MM.1S (cell line): ENCODE measurements around the gene LSAMP.

Experiments
- DNase-seq: peaks from one replicate; pipeline ENCODE4 v3.0.0-alpha.2; 2015
- H2AFZ ChIP-seq: fragments of 300-600 bp; sonication (generic); 2 replicates; pipeline ENCODE4 v1.6.0; 2016; ENCODE audit warnings: antibody characterized with exemption, low read length
- H3F3A ChIP-seq: fragments of 300-600 bp; sonication (generic); 2 replicates; pipeline ENCODE4 v1.6.1; 2016; ENCODE audit warnings: mild to moderate bottlenecking, antibody characterized with exemption, low read length, moderate library complexity, mixed read lengths; ENCODE audit not compliant: insufficient read depth
- H3K27ac ChIP-seq: fragments of 300-600 bp; sonication (generic); 2 replicates; pipeline ENCODE4 v1.5.1; 2016; ENCODE audit warnings: mild to moderate bottlenecking, low read length
- H3K27me3 ChIP-seq: fragments of 300-600 bp; sonication (generic); replicated peaks from 2 replicates; pipeline ENCODE4 v1.6.0; 2016; ENCODE audit warnings: low read length; ENCODE audit not compliant: insufficient read depth
- H3K36me3 ChIP-seq: fragments of 300-600 bp; sonication (generic); replicated peaks from 2 replicates; pipeline ENCODE4 v1.6.1; 2016; ENCODE audit warnings: mild to moderate bottlenecking, low read length, mixed read lengths; ENCODE audit not compliant: insufficient read depth
- H3K4me1 ChIP-seq: fragments of 300-600 bp; sonication (generic); 2 replicates; pipeline ENCODE4 v1.6.1; 2016; ENCODE audit warnings: low read length, mixed read lengths
- H3K4me2 ChIP-seq: fragments of 300-600 bp; sonication (generic); 2 replicates; pipeline ENCODE4 v1.6.0; 2016; ENCODE audit warnings: low read depth, low read length
- H3K4me3 ChIP-seq: fragments of 300-600 bp; sonication (generic); 2 replicates; pipeline ENCODE4 v1.5.1; 2016; ENCODE audit warnings: low read length, mixed read lengths
- H3K79me2 ChIP-seq: fragments of 300-600 bp; sonication (generic); 2 replicates; pipeline ENCODE4 v1.6.1; 2016; ENCODE audit warnings: mixed run types, low read length, mixed read lengths
- H3K9ac ChIP-seq: fragments of 300-600 bp; sonication (generic); 2 replicates; pipeline ENCODE4 v1.6.1; 2016; ENCODE audit warnings: low read length, mixed read lengths
- H3K9me2 ChIP-seq: fragments of 300-600 bp; sonication (generic); replicated peaks from 2 replicates; pipeline ENCODE4 v1.6.1; 2016; ENCODE audit warnings: mild to moderate bottlenecking, low read length, mixed read lengths; ENCODE audit not compliant: insufficient read depth
- H3K9me3 ChIP-seq: fragments of 300-600 bp; sonication (generic); replicated peaks from 2 replicates; pipeline ENCODE4 v1.6.1; 2016; ENCODE audit warnings: mild to moderate bottlenecking, low read length, mixed read lengths; ENCODE audit not compliant: insufficient read depth
- H4K20me1 ChIP-seq: fragments of 300-600 bp; sonication (generic); 2 replicates; pipeline ENCODE4 v1.6.1; 2016; ENCODE audit warnings: mild to moderate bottlenecking, low read length, moderate library complexity, mixed read lengths; ENCODE audit not compliant: insufficient read depth
- CTCF ChIP-seq: fragments of 300-600 bp; sonication (generic); IDR thresholded peaks from 2 replicates; pipeline ENCODE4 v1.5.1; 2016; ENCODE audit warnings: antibody characterized with exemption, low read length, mixed read lengths
- EZH2 ChIP-seq: fragments of 300-600 bp; sonication (generic); optimal IDR thresholded peaks from 2 replicates; pipeline ENCODE3; 2017; ENCODE audit warnings: low read depth, mild to moderate bottlenecking, antibody characterized with exemption, low read length, mixed read lengths
- EZH2phosphoT487 ChIP-seq: fragments of 300-600 bp; sonication (generic); IDR thresholded peaks from 2 replicates; pipeline ENCODE4 v1.6.1; 2018; ENCODE audit warnings: antibody characterized with exemption, low read length

Gene LSAMP

GRCh38 chr3:116034086-116034485, 411.2 kb downstream of the LSAMP start:
- H2AFZ ChIP-seq, result no peak overlapping the region
- no peaks in the 10 kb centered on the region for H3K36me3 ChIP-seq
- no peaks in the 10 kb centered on the region for H3K4me1 ChIP-seq
- no peak for DNase-seq
- H3F3A ChIP-seq, result no peaks in the 10 kb centered on the region
- TF ChIP-seq EZH2phosphoT487 (no peak), EZH2 (no peak), CTCF (no peak)
- H4K20me1 ChIP-seq, result no peaks in the 10 kb centered on the region
- no peaks in the 10 kb centered on the region for H3K9me3 ChIP-seq
- H3K9ac ChIP-seq, result no peak overlapping the region
- H3K79me2 ChIP-seq, result no peaks in the 10 kb centered on the region
- H3K27ac ChIP-seq, result no peak overlapping the region
- H3K9me2 ChIP-seq, result no peaks in the 10 kb centered on the region
- no peak overlapping the region for H3K4me2 ChIP-seq
- no peak overlapping the region for H3K4me3 ChIP-seq
- H3K27me3 ChIP-seq, result no peaks in the 10 kb centered on the region

- no peak overlapping the region for H2AFZ ChIP-seq
- no peak overlapping the region for H3K4me2 ChIP-seq
- H4K20me1 ChIP-seq, result no peaks in the 10 kb centered on the region
- H3K79me2 ChIP-seq, result no peaks in the 10 kb centered on the region
- no peak overlapping the region for H3K4me3 ChIP-seq
- no peaks in the 10 kb centered on the region for H3F3A ChIP-seq
- no peaks in the 10 kb centered on the region for H3K4me1 ChIP-seq
- H3K9ac ChIP-seq, result no peak overlapping the region
- H3K27ac ChIP-seq, result no peak overlapping the region
- no peaks in the 10 kb centered on the region for H3K36me3 ChIP-seq
- DNase-seq, result no peak
- H3K27me3 ChIP-seq, result no peaks in the 10 kb centered on the region
- H3K9me3 ChIP-seq, result no peaks in the 10 kb centered on the region
- TF ChIP-seq EZH2phosphoT487, result no peak
- H3K9me2 ChIP-seq, result no peaks in the 10 kb centered on the region
Measured at GRCh38 chr3:116033516-116033915, 411.8 kb downstream of the LSAMP start.

GRCh38 chr3:116032176-116032575, 413.1 kb downstream of the LSAMP start:
- H3K9me3 ChIP-seq, result no peaks in the 10 kb centered on the region
- no peak for DNase-seq
- no peak overlapping the region for H3K27ac ChIP-seq
- H3K4me2 ChIP-seq, result no peak overlapping the region
- H3K36me3 ChIP-seq, result no peaks in the 10 kb centered on the region
- H3F3A ChIP-seq, result no peaks in the 10 kb centered on the region
- no peak for TF ChIP-seq CTCF
- TF ChIP-seq EZH2phosphoT487, result no peak
- TF ChIP-seq EZH2, result no peak
- H3K4me1 ChIP-seq, result no peaks in the 10 kb centered on the region
- H3K27me3 ChIP-seq, result no peaks in the 10 kb centered on the region
- no peaks in the 10 kb centered on the region for H3K79me2 ChIP-seq
- no peak overlapping the region for H3K9ac ChIP-seq
- no peaks in the 10 kb centered on the region for H4K20me1 ChIP-seq
- no peaks in the 10 kb centered on the region for H3K9me2 ChIP-seq
- no peak overlapping the region for H3K4me3 ChIP-seq
- H2AFZ ChIP-seq, result no peak overlapping the region

- Histone ChIP-seq H3K9ac (no peak overlapping the region), H3K9me3 (no peaks in the 10 kb centered on the region), H4K20me1 (no peaks in the 10 kb centered on the region), H3K79me2 (no peaks in the 10 kb centered on the region), H2AFZ (no peak overlapping the region), H3K27ac (no peak overlapping the region), H3K4me3 (no peak overlapping the region), H3K27me3 (no peaks in the 10 kb centered on the region), H3K36me3 (no peaks in the 10 kb centered on the region), H3K4me2 (no peak overlapping the region), H3F3A (no peaks in the 10 kb centered on the region), H3K4me1 (no peaks in the 10 kb centered on the region), H3K9me2 (no peaks in the 10 kb centered on the region)
- no peak for DNase-seq
- TF ChIP-seq EZH2phosphoT487, result no peak
- TF ChIP-seq EZH2, result no peak
- TF ChIP-seq CTCF, result no peak
Measured at GRCh38 chr3:116030131-116030850, 415.0 kb downstream of the LSAMP start.
